Choroid plexus epithelial cell (primary cell): ENCODE results near the gene EYS.
A peak's percentile ranks its signal among the peaks of the same experiment; 100 is the strongest.
"Not testable (repeated sequence)": the region's sequence is repeated elsewhere in the genome, so short reads cannot be mapped to it uniquely, and the experiment has no call there.

Experiments used
- DNase-seq: peaks from one replicate; pipeline ENCODE4 v3.0.0-alpha.2; 2010; ENCODE audit warnings: low read depth
- H3K4me3 ChIP-seq: 2 replicates; pipeline ENCODE4 v1.5.1; 2011; ENCODE audit warnings: low read depth, mild to moderate bottlenecking, control low read depth, low read length, moderate library complexity
- CTCF ChIP-seq: conservative IDR thresholded peaks from 2 replicates; pipeline ENCODE4 v1.5.1; 2011; ENCODE audit warnings: low read depth, mild to moderate bottlenecking, control low read depth, inconsistent platforms, low read length, moderate library complexity

EYS gene

DNA sequence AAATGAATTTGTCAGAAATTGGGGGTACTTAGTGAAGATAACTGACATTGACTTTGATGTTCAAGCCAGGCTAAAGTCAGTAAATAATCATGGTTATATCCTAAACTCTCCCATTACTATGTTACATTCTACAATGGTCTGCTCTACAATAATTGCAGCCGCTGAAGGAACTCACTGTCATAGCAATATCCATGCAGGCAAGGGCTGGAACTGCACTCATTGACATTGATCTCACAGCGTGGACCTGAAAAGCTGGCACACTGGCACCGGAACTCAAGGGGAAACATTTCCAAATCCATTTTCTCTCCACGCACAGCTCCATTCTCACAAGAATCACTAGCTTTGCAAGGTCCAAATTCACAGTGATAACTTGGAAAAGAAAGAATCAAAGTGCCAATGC, 702.7 kb downstream of the EYS start:
- no peak for TF ChIP-seq CTCF
- DNase-seq = no peak
- H3K4me3 ChIP-seq = no peak overlapping the region

DNA sequence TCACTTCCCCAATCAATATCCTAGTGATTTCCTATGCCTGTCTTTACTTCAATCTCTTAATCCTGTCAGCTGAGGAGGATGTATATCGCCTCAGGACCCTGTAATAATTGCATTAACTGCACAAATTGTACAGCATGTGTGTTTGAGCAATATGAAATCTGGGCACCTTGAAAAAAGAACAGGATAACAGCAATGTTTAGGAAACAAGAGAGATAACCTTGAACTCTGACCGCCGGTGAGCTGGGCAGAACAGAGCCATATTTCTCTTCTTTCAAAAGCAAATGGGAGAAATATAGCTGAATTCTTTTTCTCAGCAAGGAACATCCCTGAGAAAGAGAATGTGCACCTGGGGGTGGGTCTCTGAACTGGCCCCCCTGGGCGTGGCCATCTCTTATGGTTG, 704.1 kb downstream of the EYS start:
- not testable (repeated sequence) for DNase-seq

DNA sequence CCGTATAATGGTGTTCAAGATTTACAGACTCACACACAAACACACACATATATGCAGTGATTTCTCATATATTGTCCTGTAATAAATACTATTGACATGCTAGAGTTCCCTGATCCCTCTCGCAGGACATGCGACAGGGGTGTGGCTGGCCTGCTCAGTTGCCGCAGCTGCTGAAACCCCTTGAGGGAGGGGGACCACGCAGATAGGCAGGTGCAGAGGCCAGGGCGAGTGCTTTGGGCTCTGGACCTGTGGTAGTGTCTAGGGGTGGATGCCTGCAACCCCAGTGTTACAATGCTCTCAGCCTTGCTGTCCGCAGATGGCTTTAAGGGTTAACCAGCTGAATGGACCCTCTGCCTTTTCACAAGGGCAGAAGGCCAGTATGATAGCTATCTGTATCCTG, 706.2 kb downstream of the EYS start:
- no peak for TF ChIP-seq CTCF
- no peak overlapping the region for H3K4me3 ChIP-seq
- no peak for DNase-seq

More for the DNA sequence above, 704.1 kb downstream of the EYS start:
- not testable (repeated sequence) for H3K4me3 ChIP-seq

DNA sequence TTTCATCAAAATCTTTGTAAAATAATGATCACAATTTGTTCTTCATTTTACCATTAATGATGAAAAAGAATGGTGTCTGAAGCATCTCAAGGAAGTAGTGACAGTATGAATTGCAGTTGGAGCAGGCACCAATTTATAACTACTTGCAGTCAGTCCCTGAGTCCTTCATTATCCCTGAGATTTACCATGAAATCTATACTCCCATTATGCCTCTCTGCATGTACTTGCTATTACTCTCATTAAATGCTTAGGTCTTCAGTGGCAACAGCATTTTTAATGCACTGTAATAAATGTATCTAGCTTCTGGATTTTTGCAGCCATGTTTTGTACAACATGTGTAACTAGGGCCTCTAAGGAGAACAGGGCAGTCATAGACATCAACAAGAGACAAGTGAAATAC, 708.8 kb downstream of the EYS start:
- H3K4me3 ChIP-seq = no peak overlapping the region
- DNase-seq = no peak
- no peak for TF ChIP-seq CTCF

DNA sequence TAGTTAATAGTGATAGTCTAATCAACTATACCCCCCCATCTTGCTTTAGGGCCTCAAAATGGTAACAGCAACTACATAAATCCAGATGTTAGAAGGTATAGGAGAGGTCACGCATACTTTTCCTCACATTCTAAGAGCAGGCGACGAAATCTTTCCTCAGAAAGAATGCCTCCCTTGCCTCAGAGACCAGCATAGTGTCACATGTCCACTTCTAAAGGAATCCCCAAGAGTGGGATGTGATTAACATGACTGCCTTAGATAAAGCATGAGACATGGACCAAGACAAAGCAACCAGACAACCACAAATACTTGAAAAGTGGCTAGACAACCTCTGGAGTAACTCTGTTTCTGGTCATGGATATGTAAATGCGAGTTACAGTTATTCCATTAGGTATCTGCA, 710.7 kb downstream of the EYS start:
- TF ChIP-seq CTCF = no peak
- H3K4me3 ChIP-seq = no peak overlapping the region
- DNase-seq = no peak

GRCh38 chr6:64990652-64991304, 716.2 kb downstream of the EYS start:
- H3K4me3 ChIP-seq = no peak overlapping the region
- DNase-seq = no peak
- TF ChIP-seq CTCF = no peak

DNA sequence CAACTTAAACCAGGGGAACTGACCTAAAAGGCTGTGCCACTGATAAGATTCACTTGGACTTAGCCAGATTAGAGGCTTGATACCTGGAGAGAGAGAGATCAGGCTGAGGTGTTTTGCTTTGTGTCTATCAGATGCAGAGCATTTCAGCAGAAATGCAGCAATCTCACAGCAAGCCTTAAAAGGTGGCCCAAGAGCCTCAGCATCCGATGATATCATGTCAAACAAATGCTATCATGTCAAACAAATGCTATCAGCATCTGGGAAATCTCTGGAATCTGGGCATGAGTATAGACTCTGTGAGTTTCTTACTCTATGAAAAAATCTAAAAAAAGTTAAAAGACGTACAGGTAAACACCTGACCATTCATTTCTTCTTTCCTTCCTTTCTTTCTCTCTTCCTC, 718.9 kb downstream of the EYS start:
- peak; percentile 24 for DNase-seq

More for the DNA sequence above, 718.9 kb downstream of the EYS start:
- TF ChIP-seq CTCF = no peak
- no peak overlapping the region for H3K4me3 ChIP-seq
